H1 (cell line): ENCODE measurements around the gene IL17REL. TPM values are rescaled to one million over a fixed set of nuclear protein-coding genes. Genes with fewer than 3 reads are reported as not detected.

Source experiments
- RAD21 ChIP-seq, 2 experiments: IDR thresholded peaks in 1 of 2; conservative IDR thresholded peaks in 1 of 2; 2 replicates each; pipeline ENCODE4 v1.6.1; 2011; ENCODE audit warnings: low read depth in 2 of 2, low read length in 2 of 2, improper control_type of control experiment in 1 of 2, inconsistent platforms in 1 of 2, mild to moderate bottlenecking in 1 of 2, moderate library complexity in 1 of 2
- SIRT6 ChIP-seq: IDR thresholded peaks from one replicate; pipeline ENCODE4 v1.7.1; 2012; ENCODE audit warnings: low read length, inconsistent platforms
- polyA plus RNA-seq, 7 experiments: library from polyadenylated mRNA; depleted of rRNA in 3 of 7; stranded (reverse) in 5 of 7; unstranded in 2 of 7; fragments of >200 nt in 5 of 7; fragments of 200-250 nt in 2 of 7; gene quantifications; 1 replicate in 5 of 7; 2 replicates in 1 of 7; 4 replicates in 1 of 7; pipeline versions ENCODE4 v1.2.1 to v1.2.3, GENCODE V29; 2011 to 2013; ENCODE audit warnings: missing spikeins in 2 of 7, mixed read lengths in 2 of 7
- total RNA-seq: library from RNA; stranded (reverse); fragmentation: NEBNext Ultra II Directional; extraction: Animal tissue kit (Norgen Biotek cat#: 25700); gene quantifications from 2 replicates; pipeline ENCODE4 v1.2.1, GENCODE V29; 2021

The IL17REL gene
- total and polyA plus RNA-seq, 2 of the 8 experiments (the other 6 are each of a cell fraction or from before 2014, with no cell fraction given), result 0.15 to 0.20 TPM

DNA sequence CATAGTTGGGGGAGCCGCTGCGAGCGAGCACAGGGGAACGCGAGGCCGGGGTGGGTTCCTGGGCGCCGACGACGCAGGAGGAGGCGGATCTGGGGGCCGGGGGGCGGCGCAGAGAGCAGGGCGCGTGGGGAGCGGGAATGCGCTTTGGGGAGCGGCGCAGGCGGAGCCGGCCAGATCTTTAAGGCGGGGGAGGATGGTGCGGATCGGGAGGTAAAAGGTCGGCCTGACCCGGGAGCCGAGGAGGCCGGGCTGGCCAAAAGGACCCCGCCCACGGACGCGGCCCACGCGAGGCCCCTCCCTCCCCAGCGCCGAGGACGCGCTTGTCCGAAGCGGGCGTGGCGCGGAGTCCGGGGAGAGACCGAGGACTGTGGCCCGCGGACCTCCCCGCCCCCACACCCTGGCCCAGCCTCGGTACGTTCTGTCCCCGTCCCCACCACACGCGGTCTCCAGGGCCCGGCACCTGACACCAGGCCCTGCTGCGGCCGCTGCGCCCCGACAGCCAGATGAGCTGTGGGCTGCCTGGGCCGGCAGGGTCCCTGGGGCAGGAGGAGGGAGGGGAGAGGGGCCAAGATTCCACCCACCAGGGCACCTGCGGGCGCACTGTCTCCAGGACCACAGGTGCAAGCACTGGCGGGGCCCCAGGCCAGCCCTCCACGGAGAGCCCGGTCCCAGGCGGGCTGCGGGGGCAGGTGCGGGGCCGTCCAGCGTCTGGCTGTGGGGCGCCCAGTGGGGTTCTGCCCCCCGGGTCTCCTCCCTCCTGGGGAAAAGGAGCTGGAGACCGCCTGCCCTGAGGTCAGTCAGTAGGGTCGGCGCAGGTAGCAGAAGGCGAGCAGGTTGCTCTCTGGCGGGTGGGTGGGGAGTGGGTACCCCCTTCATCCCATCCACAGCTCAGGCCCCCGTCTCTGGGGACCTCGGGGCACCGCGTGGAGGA lies 41.1 kb downstream of the IL17REL start (continued):
- TF ChIP-seq SIRT6 (no peak), RAD21 (IDR thresholded peaks at IDR 0.05 in 1 of 2, conservative IDR thresholded peaks at IDR 0.05 in 1 of 2; ENCODE audit: low read depth in 2 of 2, low read length in 2 of 2) (no peak)
